ENCODE measurements around the gene ENG. TPM values are rescaled to one million over a fixed set of nuclear protein-coding genes. Genes with fewer than 3 reads are reported as not detected.

The ENG gene
- total RNA-seq, 4 donors from 2014 or later = 45.6 to 115 (median 51.1) TPM

- Histone ChIP-seq H3K9me3 (no peaks in the 10 kb centered on the region), H3K27me3 (no peaks in the 10 kb centered on the region), H3K4me3 (replicated peaks in 1 of 3) (peak overlapping the region in 2 of 3 donors; percentile 16 to 64), H3K4me1 (peaks cover 15 to 31% of the 10 kb centered on the region in 2 donors), H3K36me3 (peaks cover 3 to 6% of the 10 kb centered on the region in 2 donors), H3K27ac (peak overlapping the region; percentile 76 to 91 (median 88))
- peak in 3 of 6 experiments; percentile 9 to 45 (median 34) for TF ChIP-seq CTCF (IDR thresholded peaks at IDR 0.05)
- TF ChIP-seq POLR2A (IDR thresholded peaks at IDR 0.05) = no peak
- intact Hi-C loops (cut with DNase I) = no loop called here
- WGBS, 2 donors = 37 to 45% methylated on average over 8 to 9 of the region's 10 CpGs
- no peak for DNase-seq
These were observed 52.4 kb downstream of the ENG start for GRCh38 chr9:127801955-127802575.

- no peaks in the 10 kb centered on the region for H3K9me3 ChIP-seq
- 22 to 23% methylated on average over 11 of the region's 11 CpGs for WGBS, 2 donors
- H3K4me1 ChIP-seq = peaks cover 13 to 26% of the 10 kb centered on the region in 2 donors
- no peaks in the 10 kb centered on the region for H3K27me3 ChIP-seq
- intact Hi-C loops (cut with DNase I) = no loop called here
- TF ChIP-seq CTCF (IDR thresholded peaks at IDR 0.05) = no peak
- TF ChIP-seq POLR2A (IDR thresholded peaks at IDR 0.05) = no peak
- H3K4me3 ChIP-seq (replicated peaks in 1 of 3) = no peak overlapping the region
- peaks cover 0 to 6% of the 10 kb centered on the region in 2 donors for H3K36me3 ChIP-seq
- DNase-seq = peak; percentile 38 to 45
- peak overlapping the region; percentile 15 to 35 (median 17) for H3K27ac ChIP-seq
These were observed 57.5 kb downstream of the ENG start for GRCh38 chr9:127796852-127797370.

GRCh38 chr9:127796225-127796813 is 58.1 kb downstream of the ENG start:
- Histone ChIP-seq H3K27ac (peak overlapping the region; percentile 15 to 35 (median 17)), H3K27me3 (no peaks in the 10 kb centered on the region), H3K4me3 (replicated peaks in 1 of 3) (no peak overlapping the region), H3K36me3 (peaks cover 4 to 11% of the 10 kb centered on the region in 2 donors), H3K4me1 (peaks cover 13 to 20% of the 10 kb centered on the region in 2 donors), H3K9me3 (no peaks in the 10 kb centered on the region)
- peak; percentile 83 to 92 for DNase-seq
- TF ChIP-seq CTCF (IDR thresholded peaks at IDR 0.05) (no peak), POLR2A (IDR thresholded peaks at IDR 0.05) (no peak)
- 39 to 46% methylated on average over 8 of the region's 8 CpGs for WGBS, 2 donors
- intact Hi-C loops (cut with DNase I) = no loop called here

GRCh38 chr9:127794001-127794791 is 60.3 kb downstream of the ENG start:
- Histone ChIP-seq H3K9me3 (no peaks in the 10 kb centered on the region), H3K27ac (no peak overlapping the region), H3K4me3 (replicated peaks in 1 of 3) (no peak overlapping the region), H3K27me3 (no peaks in the 10 kb centered on the region), H3K36me3 (peaks cover 25 to 33% of the 10 kb centered on the region in 2 donors), H3K4me1 (peaks cover 13 to 26% of the 10 kb centered on the region in 2 donors)
- TF ChIP-seq CTCF (IDR thresholded peaks at IDR 0.05) = no peak
- no peak for TF ChIP-seq POLR2A (IDR thresholded peaks at IDR 0.05)
- WGBS, 2 donors = 75 to 87% methylated on average over 9 to 12 of the region's 14 CpGs
- intact Hi-C loops (cut with DNase I) = no loop called here
- no peak for DNase-seq
